ENCODE data around the gene ALKBH4.

DNA sequence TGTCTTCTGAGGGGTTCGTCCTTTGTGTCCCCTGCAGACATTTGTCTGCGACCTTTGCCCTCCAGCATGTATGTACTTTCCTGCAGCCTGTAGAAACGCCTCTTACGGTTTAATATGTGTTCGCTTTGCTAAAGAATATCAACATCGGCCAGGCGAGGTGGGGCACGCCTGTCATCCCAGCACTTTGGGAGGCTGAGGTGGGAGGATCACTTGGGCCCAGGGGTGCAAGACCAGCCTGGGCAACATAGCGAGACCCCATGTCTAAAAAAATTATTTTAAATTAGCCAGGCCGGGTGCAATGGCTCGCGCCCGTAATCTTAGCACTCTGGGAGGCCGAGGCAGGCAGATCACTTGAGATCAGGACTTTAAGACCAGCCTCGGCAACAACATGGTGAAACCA, 15.5 kb downstream of the ALKBH4 start:
- TF ChIP-seq, protein P1, sequence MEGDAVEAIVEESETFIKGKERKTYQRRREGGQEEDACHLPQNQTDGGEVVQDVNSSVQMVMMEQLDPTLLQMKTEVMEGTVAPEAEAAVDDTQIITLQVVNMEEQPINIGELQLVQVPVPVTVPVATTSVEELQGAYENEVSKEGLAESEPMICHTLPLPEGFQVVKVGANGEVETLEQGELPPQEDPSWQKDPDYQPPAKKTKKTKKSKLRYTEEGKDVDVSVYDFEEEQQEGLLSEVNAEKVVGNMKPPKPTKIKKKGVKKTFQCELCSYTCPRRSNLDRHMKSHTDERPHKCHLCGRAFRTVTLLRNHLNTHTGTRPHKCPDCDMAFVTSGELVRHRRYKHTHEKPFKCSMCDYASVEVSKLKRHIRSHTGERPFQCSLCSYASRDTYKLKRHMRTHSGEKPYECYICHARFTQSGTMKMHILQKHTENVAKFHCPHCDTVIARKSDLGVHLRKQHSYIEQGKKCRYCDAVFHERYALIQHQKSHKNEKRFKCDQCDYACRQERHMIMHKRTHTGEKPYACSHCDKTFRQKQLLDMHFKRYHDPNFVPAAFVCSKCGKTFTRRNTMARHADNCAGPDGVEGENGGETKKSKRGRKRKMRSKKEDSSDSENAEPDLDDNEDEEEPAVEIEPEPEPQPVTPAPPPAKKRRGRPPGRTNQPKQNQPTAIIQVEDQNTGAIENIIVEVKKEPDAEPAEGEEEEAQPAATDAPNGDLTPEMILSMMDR (IDR thresholded peaks at IDR 0.05) = no peak
- TF ChIP-seq MXI1 (IDR thresholded peaks at IDR 0.05; ENCODE audit: low read depth, low read length) (no peak), GABPA (IDR thresholded peaks at IDR 0.05; ENCODE audit: low read depth) (no peak), POLR2AphosphoS5 (IDR thresholded peaks at IDR 0.05; ENCODE audit: low read depth, low read length) (no peak), FOSL2 (IDR thresholded peaks at IDR 0.05; ENCODE audit: borderline replicate concordance, low read depth) (no peak), JUND (IDR thresholded peaks at IDR 0.05) (no peak), TCF12 (IDR thresholded peaks at IDR 0.05) (no peak), TAF1 (IDR thresholded peaks at IDR 0.05; ENCODE audit: borderline replicate concordance, low read depth, low read length) (no peak), RFX5 (IDR thresholded peaks at IDR 0.05; ENCODE audit: low read length) (no peak), GATA2 (CRISPR knock-in tag; IDR thresholded peaks at IDR 0.05) (no peak)
- TF ChIP-seq, protein P2, sequence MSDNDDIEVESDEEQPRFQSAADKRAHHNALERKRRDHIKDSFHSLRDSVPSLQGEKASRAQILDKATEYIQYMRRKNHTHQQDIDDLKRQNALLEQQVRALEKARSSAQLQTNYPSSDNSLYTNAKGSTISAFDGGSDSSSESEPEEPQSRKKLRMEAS (IDR thresholded peaks at IDR 0.05; ENCODE audit: low read depth) = no peak
- TF ChIP-seq, protein P3, sequence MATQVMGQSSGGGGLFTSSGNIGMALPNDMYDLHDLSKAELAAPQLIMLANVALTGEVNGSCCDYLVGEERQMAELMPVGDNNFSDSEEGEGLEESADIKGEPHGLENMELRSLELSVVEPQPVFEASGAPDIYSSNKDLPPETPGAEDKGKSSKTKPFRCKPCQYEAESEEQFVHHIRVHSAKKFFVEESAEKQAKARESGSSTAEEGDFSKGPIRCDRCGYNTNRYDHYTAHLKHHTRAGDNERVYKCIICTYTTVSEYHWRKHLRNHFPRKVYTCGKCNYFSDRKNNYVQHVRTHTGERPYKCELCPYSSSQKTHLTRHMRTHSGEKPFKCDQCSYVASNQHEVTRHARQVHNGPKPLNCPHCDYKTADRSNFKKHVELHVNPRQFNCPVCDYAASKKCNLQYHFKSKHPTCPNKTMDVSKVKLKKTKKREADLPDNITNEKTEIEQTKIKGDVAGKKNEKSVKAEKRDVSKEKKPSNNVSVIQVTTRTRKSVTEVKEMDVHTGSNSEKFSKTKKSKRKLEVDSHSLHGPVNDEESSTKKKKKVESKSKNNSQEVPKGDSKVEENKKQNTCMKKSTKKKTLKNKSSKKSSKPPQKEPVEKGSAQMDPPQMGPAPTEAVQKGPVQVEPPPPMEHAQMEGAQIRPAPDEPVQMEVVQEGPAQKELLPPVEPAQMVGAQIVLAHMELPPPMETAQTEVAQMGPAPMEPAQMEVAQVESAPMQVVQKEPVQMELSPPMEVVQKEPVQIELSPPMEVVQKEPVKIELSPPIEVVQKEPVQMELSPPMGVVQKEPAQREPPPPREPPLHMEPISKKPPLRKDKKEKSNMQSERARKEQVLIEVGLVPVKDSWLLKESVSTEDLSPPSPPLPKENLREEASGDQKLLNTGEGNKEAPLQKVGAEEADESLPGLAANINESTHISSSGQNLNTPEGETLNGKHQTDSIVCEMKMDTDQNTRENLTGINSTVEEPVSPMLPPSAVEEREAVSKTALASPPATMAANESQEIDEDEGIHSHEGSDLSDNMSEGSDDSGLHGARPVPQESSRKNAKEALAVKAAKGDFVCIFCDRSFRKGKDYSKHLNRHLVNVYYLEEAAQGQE (IDR thresholded peaks at IDR 0.05; ENCODE audit: low read depth, low read length) = no peak

All from SK-N-SH (cell line).